SKM-1 treated with dmso at 0.1 percent for 144 hours (cell line): Measurements from ENCODE around the gene DEFB108B.
"Not testable (repeated sequence)": the region's sequence is repeated elsewhere in the genome, so short reads cannot be mapped to it uniquely, and the experiment has no call there.

Experiments used
- DNase-seq: peaks from one replicate; lab custom pipeline; 2025; ENCODE audit not compliant: unreplicated experiment; lab: John Stamatoyannopoulos, UW

Gene DEFB108B

GRCh38 chr11:71813481-71814355 lies 19.3 kb upstream of the DEFB108B start:
- DNase-seq = peak; percentile 31

GRCh38 chr11:71821539-71821938 lies 11.5 kb upstream of the DEFB108B start:
- not testable (repeated sequence) for DNase-seq

GRCh38 chr11:71829247-71829646 lies 3.8 kb upstream of the DEFB108B start:
- DNase-seq = not testable (repeated sequence)

GRCh38 chr11:71829686-71830085 lies 3.3 kb upstream of the DEFB108B start:
- DNase-seq = not testable (repeated sequence)

GRCh38 chr11:71842720-71843119 lies 9.7 kb downstream of the DEFB108B start:
- DNase-seq = not testable (repeated sequence)

- not testable (repeated sequence) for DNase-seq
Observed at GRCh38 chr11:71843355-71843754, 10.4 kb downstream of the DEFB108B start.

GRCh38 chr11:71843858-71844257 lies 10.9 kb downstream of the DEFB108B start:
- no peak for DNase-seq

GRCh38 chr11:71853895-71854294 lies 20.9 kb downstream of the DEFB108B start:
- not testable (repeated sequence) for DNase-seq

- DNase-seq = not testable (repeated sequence)
Observed at GRCh38 chr11:71855880-71856279, 22.9 kb downstream of the DEFB108B start.

- not testable (repeated sequence) for DNase-seq
Observed at GRCh38 chr11:71860835-71861234, 27.8 kb downstream of the DEFB108B start.

GRCh38 chr11:71863978-71864627 lies 31.1 kb downstream of the DEFB108B start:
- DNase-seq = peak; percentile 0

GRCh38 chr11:71867209-71867608 lies 34.2 kb downstream of the DEFB108B start:
- DNase-seq = not testable (repeated sequence)

- DNase-seq = not testable (repeated sequence)
Observed at GRCh38 chr11:71869931-71870330, 36.9 kb downstream of the DEFB108B start.

GRCh38 chr11:71870661-71871060 lies 37.7 kb downstream of the DEFB108B start:
- not testable (repeated sequence) for DNase-seq

- not testable (repeated sequence) for DNase-seq
Observed at GRCh38 chr11:71876262-71876661, 43.3 kb downstream of the DEFB108B start.

GRCh38 chr11:71878059-71878458 lies 45.1 kb downstream of the DEFB108B start, which contains the start of gene DEFB131B:
Gene DEFB131B, plus strand, starts transcription at chr11:71878453. Its CDS starts 0 bp downstream, at chr11:71878453.
- not testable (repeated sequence) for DNase-seq

GRCh38 chr11:71885806-71886205 lies 52.8 kb downstream of the DEFB108B start:
- DNase-seq = not testable (repeated sequence)
